ENCODE results near the gene RBM20. TPM values are rescaled to one million over a fixed set of nuclear protein-coding genes. Genes with fewer than 3 reads are reported as not detected.

The RBM20 gene
- total RNA-seq, 1 experiment from 2014 or later, result 0.17 TPM

DNA sequence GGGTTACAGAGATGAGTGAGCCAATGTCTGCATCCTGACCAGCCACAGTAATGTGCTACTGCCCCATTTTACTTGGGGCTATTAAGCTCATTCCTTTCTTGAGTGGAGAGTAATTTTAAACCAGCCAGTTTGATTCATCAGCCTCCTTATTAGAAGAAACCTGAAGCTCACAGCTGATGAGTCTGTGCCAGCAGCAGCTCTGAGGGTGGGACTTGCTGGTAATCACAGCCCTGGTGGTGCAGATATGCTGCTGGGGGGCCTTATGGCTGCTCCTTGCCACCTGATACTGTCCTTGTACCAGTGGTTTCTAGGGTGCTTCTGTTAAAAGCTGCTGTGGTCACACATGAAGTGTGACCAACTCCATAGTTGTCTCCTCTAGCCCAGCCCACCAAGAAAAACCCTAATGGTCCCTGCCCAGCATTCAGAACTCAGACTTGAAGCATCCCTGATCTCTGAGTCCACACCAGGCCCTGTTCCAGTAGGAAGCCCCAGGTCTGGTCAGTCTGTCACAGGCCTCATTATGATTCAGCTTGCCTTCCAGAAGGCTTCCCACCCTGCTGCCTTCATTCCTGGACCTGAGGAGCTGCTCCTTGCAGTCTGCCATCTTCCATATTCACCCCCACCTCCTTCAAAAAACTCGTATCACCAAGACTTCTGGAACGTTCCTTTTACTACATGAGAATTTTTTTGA is 28.9 kb upstream of the RBM20 start:
- Histone ChIP-seq H2BK120ac (ENCODE audit: low read depth, low read length, poor library complexity, severe bottlenecking) (no peak overlapping the region), H3K23ac (ENCODE audit: insufficient read length, low read depth, low read length) (no peak overlapping the region), H2BK12ac (ENCODE audit: insufficient read length, low read depth, low read length) (no peak overlapping the region), H4K5ac (ENCODE audit: insufficient read length, low read depth, low read length) (no peak overlapping the region), H3K56ac (ENCODE audit: insufficient read length, low read depth, low read length) (no peak overlapping the region), H3K4me2 (ENCODE audit: insufficient read depth, insufficient read length, low read length) (no peak overlapping the region), H3K4me1 (ENCODE audit: insufficient read depth, low read length) (peaks cover 4% of the 10 kb centered on the region; the same call in 1 of the 2 replicates), H2AK5ac (ENCODE audit: insufficient read length, low read length) (no peak overlapping the region), H2AFZ (ENCODE audit: low read length) (no peak overlapping the region), H3K23me2 (ENCODE audit: insufficient read length, low read depth, low read length, poor library complexity, severe bottlenecking) (no peaks in the 10 kb centered on the region), H3K79me2 (ENCODE audit: insufficient read depth, low read length) (no peaks in the 10 kb centered on the region), H3K18ac (ENCODE audit: insufficient read length, low read depth, low read length) (no peak overlapping the region), H3K9me3 (ENCODE audit: control insufficient read depth, low read depth, low read length) (no peaks in the 10 kb centered on the region), H4K20me1 (ENCODE audit: control insufficient read depth, insufficient read depth, insufficient read length) (no peaks in the 10 kb centered on the region), H3K27ac (ENCODE audit: insufficient read length, low read depth, low read length) (no peak overlapping the region), H4K8ac (replicated peaks; ENCODE audit: insufficient read length, low read depth, low read length) (no peak overlapping the region), H2BK15ac (ENCODE audit: low read depth, low read length) (no peak overlapping the region), H2BK5ac (ENCODE audit: insufficient read length, low read length) (no peak overlapping the region), H3K14ac (ENCODE audit: insufficient read depth, low read length) (no peak overlapping the region; the same call in 1 of the 2 replicates), H3K4ac (ENCODE audit: low read depth, low read length) (no peak overlapping the region), H3K79me1 (ENCODE audit: insufficient read depth, low read depth, low read length, poor library complexity, severe bottlenecking) (no peaks in the 10 kb centered on the region), H4K91ac (ENCODE audit: insufficient read length, low read depth, low read length) (no peak overlapping the region), H3K9ac (ENCODE audit: extremely low read depth, insufficient read length, low read length) (no peak overlapping the region), H3K27me3 (ENCODE audit: insufficient read depth, low read length) (no peaks in the 10 kb centered on the region), H3T11ph (ENCODE audit: low read length) (no peak overlapping the region), H2BK20ac (ENCODE audit: low read depth, low read length, poor library complexity, severe bottlenecking) (no peak overlapping the region)
- Mint-ChIP-seq H3K9me3 (no peaks in the 10 kb centered on the region), H3K4me1 (peaks cover 27 to 34% of the 10 kb centered on the region in 2 experiments), H3K27ac (peak overlapping the region in 1 of 3 experiments; percentile 1; a peak in 1 of 7 replicates), H3K4me3 (no peak overlapping the region), H3K36me3 (ENCODE audit: insufficient read depth in 1 of 3, low read depth in 3 of 3) (no peaks in the 10 kb centered on the region), H3K27me3 (ENCODE audit: low read depth) (peaks cover 3% of the 10 kb centered on the region)
- no CpG with 5 or more reads among the region's 2 CpGs for WGBS (ENCODE audit: extremely low coverage, insufficient read length, low lambda C conversion rate)
- DNase-seq, result no peak
- TF ChIP-seq, protein P1, sequence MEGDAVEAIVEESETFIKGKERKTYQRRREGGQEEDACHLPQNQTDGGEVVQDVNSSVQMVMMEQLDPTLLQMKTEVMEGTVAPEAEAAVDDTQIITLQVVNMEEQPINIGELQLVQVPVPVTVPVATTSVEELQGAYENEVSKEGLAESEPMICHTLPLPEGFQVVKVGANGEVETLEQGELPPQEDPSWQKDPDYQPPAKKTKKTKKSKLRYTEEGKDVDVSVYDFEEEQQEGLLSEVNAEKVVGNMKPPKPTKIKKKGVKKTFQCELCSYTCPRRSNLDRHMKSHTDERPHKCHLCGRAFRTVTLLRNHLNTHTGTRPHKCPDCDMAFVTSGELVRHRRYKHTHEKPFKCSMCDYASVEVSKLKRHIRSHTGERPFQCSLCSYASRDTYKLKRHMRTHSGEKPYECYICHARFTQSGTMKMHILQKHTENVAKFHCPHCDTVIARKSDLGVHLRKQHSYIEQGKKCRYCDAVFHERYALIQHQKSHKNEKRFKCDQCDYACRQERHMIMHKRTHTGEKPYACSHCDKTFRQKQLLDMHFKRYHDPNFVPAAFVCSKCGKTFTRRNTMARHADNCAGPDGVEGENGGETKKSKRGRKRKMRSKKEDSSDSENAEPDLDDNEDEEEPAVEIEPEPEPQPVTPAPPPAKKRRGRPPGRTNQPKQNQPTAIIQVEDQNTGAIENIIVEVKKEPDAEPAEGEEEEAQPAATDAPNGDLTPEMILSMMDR (conservative IDR thresholded peaks at IDR 0.05), result no peak
